GM19467 (cell line): ENCODE data around the gene INTS11.

Experiments
- ATAC-seq: cut with Tn5 transposase; IDR thresholded peaks from one replicate; pipeline ENCODE4 v1.9.1; 2021; ENCODE audit warnings: mild to moderate bottlenecking, moderate library complexity; ENCODE audit not compliant: unreplicated experiment

The INTS11 gene

DNA sequence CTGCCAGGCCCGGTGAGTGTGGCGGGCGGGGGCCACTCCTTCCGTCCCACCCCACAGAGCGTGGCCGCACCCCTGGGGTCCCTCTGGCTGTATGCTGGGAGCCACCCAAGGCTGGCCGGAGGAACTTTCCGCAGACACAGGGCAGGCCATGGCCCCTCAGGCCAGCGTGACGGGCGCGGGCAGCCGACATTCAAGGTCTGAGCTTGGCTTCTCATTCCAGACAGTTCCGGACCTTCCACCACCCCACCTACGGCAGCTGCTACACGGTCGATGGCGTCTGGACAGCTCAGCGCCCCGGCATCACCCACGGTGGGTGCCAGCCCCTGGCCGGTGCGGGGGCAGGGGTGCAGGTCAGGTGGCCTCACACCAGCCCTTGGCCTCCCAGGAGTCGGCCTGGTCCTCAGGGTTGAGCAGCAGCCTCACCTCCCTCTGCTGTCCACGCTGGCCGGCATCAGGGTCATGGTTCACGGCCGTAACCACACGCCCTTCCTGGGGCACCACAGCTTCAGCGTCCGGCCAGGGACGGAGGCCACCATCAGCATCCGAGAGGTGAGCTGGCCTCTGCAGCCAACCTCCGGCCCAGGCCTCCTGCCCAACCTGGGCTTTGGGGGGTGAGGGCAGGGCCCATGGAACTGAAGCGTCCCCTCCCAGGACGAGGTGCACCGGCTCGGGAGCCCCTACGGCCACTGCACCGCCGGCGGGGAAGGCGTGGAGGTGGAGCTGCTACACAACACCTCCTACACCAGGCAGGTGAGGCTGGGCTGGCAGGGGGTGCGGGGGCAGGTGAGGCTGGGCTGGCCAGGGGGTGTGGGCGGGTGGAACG lies 37.0 kb downstream of the INTS11 start:
- no peak for ATAC-seq

DNA sequence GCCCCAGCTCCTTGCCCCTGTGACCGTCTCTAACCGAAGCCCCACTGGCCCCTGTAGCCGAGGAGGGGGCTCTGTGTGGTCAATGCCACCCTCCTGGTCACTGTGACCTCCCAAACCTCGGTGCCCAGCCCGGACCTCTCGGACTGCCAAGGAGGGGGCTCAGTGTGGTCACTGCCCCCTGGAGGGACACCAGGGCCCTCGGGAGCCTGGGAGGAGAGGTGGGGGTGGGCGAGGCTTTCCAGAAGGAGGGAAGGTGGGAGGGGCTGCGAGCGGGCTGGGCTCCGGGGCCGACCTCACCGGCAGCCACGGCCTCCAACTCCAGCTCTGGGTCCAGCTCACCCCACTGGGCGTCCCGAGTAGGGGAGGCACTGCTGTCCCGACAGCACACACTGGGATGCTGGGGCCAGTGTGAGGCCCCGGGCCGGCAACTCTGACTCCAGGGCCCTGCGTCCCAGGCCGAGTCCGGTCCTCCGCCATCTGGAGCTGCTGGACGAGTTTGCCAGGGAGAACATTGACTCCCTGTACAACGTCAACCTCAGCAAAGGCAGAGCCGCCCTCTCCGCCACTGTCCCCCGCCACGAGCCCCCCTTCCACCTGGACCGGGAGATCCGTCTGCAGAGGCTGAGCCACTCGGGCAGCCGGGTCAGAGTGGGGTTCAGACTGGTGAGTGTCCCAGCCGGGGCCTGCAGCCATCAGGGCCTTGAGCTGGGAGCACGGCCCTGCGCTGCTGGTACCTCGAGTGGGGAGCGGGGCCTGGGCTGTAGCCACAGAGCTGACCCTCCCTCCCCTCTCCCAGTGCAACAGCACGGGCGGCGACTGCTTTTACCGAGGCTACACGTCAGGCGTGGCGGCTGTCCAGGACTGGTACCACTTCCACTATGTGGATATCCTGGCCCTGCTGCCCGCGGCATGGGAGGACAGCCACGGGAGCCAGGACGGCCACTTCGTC lies 37.9 kb downstream of the INTS11 start:
- ATAC-seq, result no peak

DNA sequence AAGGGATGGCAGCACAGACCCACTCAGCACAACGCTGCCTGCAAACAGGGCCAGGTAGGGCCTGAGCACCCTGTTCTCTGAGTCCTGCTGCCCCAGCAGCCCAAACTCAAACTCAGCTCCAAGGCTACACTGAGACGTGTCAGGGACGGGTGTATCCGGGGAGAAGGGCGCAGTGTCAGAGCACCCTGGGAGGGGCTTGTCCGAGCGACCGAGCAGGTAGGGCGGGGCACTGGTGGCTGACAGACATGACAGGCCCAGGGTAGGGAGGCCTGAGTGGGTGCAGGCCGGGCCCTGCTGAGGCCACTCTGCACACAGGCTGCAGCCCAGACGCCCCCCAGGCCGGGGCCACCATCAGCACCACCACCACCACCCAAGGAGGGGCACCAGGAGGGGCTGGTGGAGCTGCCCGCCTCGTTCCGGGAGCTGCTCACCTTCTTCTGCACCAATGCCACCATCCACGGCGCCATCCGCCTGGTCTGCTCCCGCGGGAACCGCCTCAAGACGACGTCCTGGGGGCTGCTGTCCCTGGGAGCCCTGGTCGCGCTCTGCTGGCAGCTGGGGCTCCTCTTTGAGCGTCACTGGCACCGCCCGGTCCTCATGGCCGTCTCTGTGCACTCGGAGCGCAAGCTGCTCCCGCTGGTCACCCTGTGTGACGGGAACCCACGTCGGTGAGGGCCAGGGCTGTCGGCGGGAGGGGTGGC lies 38.7 kb downstream of the INTS11 start:
- no peak for ATAC-seq

DNA sequence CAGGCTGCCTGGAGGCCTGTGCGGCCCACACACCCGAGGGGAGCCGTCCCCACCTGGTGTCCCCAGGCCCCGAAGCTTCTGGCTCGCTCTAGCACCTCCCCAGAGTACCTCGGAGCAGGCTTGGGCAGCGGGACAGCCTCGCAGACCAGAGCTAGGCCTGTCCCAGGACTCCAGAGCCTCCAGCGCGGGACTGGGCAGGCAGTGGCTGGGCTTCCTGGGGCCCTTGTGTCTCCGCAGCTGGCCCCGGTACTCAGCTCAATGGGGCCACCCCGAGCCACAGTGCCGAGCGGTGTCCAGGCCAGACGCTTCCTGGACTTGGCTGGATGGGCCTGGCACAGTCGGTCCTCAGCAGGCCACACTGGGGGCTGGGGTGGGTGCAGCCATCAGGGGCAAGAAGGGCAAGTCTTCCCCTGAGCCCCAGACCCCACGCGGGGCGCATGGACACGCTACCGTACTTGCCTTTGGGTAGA lies 39.3 kb downstream of the INTS11 start:
- ATAC-seq, result no peak

DNA sequence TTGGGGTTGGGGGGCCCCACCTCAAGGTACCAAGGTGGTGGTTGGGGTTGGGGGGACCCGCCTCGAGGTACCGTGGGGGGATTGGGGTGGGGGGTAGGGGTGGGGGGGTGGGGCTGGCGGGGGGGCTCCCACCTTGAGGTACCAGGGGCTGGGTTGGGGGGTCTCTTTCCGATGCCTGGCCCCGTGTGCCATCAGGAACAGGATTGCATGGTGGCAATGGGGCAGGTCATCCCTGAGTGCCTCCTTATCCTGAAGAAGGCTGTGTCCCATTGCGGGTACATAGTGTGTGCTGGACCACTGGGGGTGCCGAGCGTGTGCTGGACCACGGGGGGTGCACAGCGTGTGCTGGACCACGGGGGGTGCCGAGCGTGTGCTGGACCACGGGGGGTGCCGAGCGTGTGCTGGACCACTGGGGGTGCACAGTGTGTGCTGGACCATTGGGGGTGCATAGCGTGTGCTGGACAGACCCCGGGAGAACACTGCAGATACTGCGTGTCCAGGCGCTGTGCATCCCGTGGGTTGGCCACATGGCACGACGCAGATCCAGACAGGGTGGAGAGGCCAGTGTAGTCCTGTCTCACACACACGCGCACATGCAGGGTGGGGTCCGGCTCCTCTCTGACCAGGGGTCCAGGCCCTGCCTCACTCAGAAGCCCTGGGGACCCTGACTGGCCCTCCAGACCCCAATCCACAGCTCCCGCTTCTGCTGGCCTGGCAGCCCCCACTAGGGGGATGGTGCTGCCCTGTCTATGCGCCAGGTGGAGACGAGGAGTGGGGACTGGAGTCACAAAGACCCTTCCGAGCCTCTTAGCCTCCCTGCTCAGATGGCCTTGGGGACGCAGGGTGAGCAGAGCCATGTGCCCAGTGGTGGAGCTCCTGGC lies 40.0 kb downstream of the INTS11 start:
- no peak for ATAC-seq

DNA sequence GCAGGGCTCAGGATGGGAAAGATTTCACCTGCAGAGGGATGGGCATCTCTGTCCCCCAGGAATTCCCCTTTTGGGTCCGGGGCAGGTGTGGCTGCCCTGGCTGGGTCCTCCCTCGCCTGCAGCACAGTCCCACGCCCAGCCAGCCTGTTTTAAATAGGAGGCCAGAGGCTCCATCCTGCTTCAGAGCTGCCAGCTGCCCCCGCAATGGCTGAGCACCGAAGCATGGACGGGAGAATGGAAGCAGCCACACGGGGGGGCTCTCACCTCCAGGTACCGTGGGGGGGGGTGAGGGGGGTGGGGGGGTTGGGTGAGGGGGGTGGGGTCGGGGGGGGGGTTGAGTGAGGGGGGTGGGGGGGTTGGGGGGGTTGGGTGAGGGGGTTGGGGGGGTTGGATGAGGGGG lies 40.6 kb downstream of the INTS11 start:
- no peak for ATAC-seq

- ATAC-seq, result no peak
Measured at GRCh38 chr1:1282998-1283397, 41.5 kb downstream of the INTS11 start.

GRCh38 chr1:1281533-1282321 lies 42.7 kb downstream of the INTS11 start:
- no peak for ATAC-seq

DNA sequence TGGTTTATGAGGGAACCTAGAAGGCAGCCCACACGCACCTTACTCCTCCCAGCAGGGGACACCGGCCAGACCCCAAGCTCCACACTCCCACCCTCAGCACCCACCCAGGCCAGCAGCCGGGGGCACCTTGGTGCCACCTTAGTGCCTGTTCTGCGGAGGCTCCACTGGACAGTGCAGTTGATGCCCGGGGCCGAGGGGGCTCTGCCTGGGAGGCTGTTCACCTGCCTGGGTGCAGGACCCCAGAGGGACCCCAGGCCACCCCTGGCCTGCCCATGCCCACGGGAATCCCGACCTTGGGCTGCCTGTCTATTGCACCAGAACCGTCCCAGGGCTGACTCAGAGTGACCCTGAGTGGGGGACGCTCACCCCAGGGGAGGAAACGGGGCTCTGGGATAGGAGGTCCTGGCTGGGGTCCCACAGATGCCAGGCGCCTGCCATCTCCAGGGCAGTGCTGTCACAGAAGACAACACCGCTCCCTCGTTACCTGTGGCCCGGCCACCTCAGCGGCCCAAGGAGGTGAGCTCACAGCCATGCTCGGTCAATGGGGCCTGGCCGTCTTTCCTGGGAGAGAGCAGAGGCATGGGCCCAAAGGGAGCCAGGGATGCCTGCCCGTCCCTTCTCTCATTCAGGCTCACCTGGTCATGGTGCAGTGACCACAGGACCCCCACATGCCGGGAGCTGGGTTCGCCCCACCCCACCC lies 43.5 kb downstream of the INTS11 start:
- no peak for ATAC-seq

DNA sequence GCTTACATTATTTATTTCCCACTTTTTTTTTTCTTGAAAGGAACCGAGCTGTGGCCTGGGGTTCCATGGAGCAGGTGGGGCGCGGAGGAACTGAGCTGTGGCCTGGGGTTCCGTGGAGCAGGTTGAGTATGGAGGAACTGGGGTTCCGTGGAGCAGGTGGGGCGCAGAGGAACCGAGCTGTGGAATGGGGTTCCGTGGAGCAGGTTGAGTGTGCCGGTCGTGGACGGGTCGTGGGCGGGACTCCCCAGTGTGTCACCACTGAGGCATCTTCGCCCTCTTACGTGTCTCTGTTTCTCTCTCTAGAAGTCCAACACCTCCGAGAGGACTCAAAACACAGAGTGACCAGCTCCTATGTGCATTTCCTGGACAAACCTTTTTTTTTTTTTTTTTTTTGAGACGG lies 45.4 kb downstream of the INTS11 start:
- no peak for ATAC-seq

DNA sequence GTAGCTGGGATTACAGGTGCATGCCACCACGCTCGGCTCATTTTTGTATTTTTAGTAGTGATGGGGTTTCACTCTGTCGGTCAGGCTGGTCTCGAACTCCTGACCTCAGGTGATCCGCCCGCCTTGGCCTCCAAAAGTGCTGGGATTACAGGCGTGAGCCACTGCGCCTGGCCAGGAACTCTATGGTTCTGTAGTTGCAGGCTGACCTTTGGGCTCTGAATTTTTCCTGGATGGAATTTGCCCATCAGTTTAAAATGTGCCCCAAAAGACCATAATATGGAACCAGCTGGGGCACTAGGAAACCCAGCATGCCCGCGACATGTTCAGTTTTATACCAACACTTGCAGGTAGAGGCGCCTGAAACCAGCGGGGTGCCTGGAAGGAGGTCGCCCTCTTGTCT lies 45.8 kb downstream of the INTS11 start:
- no peak for ATAC-seq

DNA sequence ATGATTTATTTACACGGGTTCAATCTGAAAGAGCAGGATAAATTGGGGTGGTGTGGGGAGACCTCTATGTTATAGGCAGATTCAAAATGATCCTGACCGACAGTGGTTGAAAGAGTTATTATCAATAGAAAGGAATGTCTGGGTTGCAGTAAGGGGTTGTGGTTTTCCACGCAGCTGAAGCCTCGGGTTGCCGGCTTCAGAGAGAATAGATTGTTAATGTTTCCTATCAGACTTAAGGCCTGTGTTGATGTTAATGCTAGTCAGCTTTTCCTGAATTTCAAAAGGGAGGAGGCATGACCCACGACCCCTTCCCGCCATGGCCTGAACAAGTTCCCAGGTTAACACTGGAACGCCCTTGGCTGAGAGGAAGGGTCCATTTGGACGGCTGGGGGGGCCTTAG lies 48.6 kb downstream of the INTS11 start:
- no peak for ATAC-seq

- ATAC-seq, result no peak
Measured at GRCh38 chr1:1274931-1275431, 49.5 kb downstream of the INTS11 start.

- peak; percentile 8 for ATAC-seq
Measured at GRCh38 chr1:1274299-1274930, 50.0 kb downstream of the INTS11 start.

- ATAC-seq, result peak; percentile 76
Measured at GRCh38 chr1:1273512-1274298, 50.8 kb downstream of the INTS11 start, which contains the start of gene UBE2J2. TSS of gene UBE2J2 (minus strand) at chr1:1273854. CDS start at chr1:1267992, 5,862 bp downstream.

DNA sequence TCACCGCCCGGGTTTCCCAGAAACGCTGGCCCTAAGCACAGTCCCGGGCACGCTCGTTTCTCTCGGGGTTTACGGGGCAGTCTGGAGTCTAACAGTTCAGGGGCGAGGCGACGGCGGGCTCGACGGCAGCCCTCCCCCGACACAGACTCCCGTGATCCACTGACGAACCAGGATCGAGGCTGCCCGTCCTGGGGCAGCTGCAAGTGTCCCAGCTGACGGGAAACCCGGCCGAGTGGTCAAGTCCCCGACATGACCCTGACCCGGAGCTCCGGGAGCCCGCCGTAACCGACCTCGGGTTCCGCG lies 51.3 kb downstream of the INTS11 start:
- no peak for ATAC-seq
